Measurements from ENCODE around the gene IFIT2. TPM values are rescaled to one million over a fixed set of nuclear protein-coding genes. Genes with fewer than 3 reads are reported as not detected.

The IFIT2 gene
- total RNA-seq, 6 donors from 2014 or later = 7.8 to 49.0 (median 12.0) TPM

DNA sequence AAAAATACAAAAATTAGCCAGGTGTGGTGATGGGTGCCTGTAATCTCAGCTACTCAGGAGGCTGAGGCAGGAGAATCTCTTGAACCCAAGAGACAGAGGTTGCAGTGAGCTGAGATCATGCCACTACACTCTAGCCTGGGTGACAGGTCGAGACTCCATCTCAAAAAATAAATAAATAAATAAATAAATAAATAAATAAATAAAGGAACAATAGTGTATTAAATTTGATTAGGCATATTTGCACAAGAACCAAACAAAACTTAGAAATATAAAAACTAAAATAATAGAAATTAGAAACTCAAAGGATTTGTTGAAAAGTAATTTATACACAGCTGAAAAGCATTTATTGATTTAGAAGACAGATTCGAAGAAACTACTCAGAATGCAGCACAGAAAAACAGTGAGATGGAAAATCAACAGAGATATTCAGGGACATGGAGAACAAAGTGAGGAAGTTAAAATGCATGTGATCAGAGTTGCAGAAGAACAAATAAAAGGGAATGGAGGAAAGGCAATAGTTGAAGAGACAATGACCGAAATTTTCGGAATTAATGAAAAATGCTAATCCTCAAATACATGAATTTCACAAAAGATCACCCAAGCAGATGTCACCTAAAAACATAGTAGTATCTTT, 43.6 kb downstream of the IFIT2 start:
- Histone ChIP-seq H3K4me3 (no peak overlapping the region), H3K27ac (peak overlapping the region in 3 of 4 donors; percentile 11 to 72 (median 68)), H3K36me3 (no peaks in the 10 kb centered on the region), H3K27me3 (no peaks in the 10 kb centered on the region), H3K9me3 (no peaks in the 10 kb centered on the region), H3K4me1 (peaks cover 26 to 46% (median 31%) of the 10 kb centered on the region in 4 donors)
- 82 to 85% methylated on average over 4 of the region's 4 CpGs for WGBS, 2 donors
- ATAC-seq (ENCODE audit: low FRiP score in 2 of 2) (no peak), DNase-seq (no peak)
- TF ChIP-seq, protein P1, sequence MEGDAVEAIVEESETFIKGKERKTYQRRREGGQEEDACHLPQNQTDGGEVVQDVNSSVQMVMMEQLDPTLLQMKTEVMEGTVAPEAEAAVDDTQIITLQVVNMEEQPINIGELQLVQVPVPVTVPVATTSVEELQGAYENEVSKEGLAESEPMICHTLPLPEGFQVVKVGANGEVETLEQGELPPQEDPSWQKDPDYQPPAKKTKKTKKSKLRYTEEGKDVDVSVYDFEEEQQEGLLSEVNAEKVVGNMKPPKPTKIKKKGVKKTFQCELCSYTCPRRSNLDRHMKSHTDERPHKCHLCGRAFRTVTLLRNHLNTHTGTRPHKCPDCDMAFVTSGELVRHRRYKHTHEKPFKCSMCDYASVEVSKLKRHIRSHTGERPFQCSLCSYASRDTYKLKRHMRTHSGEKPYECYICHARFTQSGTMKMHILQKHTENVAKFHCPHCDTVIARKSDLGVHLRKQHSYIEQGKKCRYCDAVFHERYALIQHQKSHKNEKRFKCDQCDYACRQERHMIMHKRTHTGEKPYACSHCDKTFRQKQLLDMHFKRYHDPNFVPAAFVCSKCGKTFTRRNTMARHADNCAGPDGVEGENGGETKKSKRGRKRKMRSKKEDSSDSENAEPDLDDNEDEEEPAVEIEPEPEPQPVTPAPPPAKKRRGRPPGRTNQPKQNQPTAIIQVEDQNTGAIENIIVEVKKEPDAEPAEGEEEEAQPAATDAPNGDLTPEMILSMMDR (IDR thresholded peaks at IDR 0.05) = no peak
- TF ChIP-seq POLR2A (IDR thresholded peaks at IDR 0.05) (no peak), POLR2AphosphoS5 (IDR thresholded peaks at IDR 0.05) (no peak), EP300 (IDR thresholded peaks at IDR 0.05) (no peak)

DNA sequence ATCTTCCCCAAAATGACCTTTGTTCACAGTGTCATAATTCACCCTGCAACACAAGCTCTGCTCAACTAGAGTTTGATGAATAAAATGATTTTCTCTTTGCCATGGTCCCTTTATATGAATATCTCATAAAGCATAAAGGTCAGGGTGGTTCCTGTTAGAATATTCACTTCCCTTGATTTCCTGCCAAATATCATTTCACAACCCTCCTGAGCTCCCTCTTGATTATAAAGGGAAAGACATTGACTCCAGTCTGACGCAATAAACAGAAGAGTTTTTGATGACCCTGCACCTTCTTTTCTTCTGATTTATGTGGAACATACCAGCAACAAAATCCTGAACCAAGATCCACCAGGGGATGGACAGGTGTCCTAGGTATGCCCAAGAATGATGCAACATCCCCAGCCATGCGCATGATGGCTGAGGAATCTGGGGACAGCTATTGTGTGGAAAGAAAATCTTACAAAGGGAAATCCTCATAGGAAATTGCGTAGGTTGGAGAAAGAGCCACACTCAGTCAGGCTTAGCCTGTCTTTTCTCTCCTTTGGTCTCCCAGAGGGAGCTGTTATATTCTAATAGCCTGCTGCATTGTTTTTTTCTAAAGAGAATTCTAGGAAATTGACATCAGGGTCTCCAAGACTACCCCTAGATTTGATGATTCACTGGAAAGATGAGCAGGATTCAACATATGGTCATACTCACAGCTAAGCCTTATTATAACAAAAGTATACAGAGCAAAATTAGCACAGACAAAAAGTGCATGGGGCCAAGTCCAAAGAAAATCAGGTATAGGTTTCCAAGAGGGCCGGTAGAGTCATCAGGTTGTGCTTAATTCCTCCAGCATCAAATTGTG, 44.8 kb downstream of the IFIT2 start:
- H3K27ac ChIP-seq = peak overlapping the region; percentile 17 to 72 (median 66)
- H3K4me1 ChIP-seq = peaks cover 38 to 58% (median 42%) of the 10 kb centered on the region in 4 donors

DNA sequence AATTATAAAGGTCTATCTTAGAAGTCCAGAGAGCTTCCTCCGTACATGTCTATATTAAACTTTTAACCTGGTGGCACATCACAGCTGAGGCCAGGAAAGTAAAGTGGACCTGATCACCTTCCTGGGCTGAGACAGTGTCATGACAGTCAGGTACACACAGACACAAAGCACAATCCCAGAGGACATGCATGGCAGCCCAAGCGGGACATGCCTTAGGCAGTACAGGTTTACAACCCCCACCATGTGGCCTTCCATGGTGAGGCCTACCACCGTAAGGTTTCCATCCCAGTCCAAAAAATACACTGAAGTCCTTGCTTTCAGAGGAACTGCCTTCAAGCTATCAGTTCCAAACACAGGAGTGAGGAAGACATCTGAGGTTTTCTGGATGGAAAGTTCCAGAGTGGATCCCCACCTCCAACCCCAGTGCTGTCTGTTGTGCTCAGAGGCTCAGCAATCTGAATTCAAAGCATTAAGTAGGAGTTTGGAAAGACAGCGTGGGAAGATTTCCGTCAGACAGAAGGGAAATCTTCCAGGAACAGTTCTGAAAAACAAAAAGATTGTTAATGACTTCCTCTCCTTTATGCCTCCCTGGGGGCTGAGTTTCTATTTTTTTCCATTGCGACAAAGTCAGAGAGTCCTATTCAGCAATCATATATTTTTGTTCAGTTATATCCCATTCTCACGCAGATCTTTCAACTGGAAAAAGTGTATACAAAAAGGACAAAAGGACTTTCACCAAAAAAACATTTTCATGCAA, 46.0 kb downstream of the IFIT2 start:
- WGBS, 2 donors = 56 to 67% methylated on average over 5 to 7 of the region's 7 CpGs
- DNase-seq (no peak), ATAC-seq (ENCODE audit: low FRiP score in 2 of 2) (no peak)
- no peak overlapping the region for H3K4me3 ChIP-seq
- peaks cover 38 to 59% (median 50%) of the 10 kb centered on the region in 4 donors for H3K4me1 ChIP-seq
- TF ChIP-seq POLR2AphosphoS5 (IDR thresholded peaks at IDR 0.05) (no peak), EP300 (IDR thresholded peaks at IDR 0.05) (no peak), POLR2A (IDR thresholded peaks at IDR 0.05) (no peak)
- TF ChIP-seq, protein P1 (IDR thresholded peaks at IDR 0.05) = no peak
- no peaks in the 10 kb centered on the region for H3K9me3 ChIP-seq
- no peaks in the 10 kb centered on the region for H3K36me3 ChIP-seq
- no peaks in the 10 kb centered on the region for H3K27me3 ChIP-seq
- H3K27ac ChIP-seq = peak overlapping the region; percentile 35 to 72 (median 66)

More for the DNA sequence above, 44.8 kb downstream of the IFIT2 start:
- Histone ChIP-seq H3K9me3 (no peaks in the 10 kb centered on the region), H3K27me3 (no peaks in the 10 kb centered on the region), H3K36me3 (no peaks in the 10 kb centered on the region), H3K4me3 (no peak overlapping the region)
- DNase-seq = no peak
- peak in 1 of 2 donors; percentile 64 for ATAC-seq (ENCODE audit: low FRiP score in 2 of 2)
- TF ChIP-seq EP300 (IDR thresholded peaks at IDR 0.05) (peak in 3 of 4 donors; percentile 34 to 83 (median 53)), POLR2AphosphoS5 (IDR thresholded peaks at IDR 0.05) (peak; percentile 46 to 67), POLR2A (IDR thresholded peaks at IDR 0.05) (no peak)
- TF ChIP-seq, protein P1 (IDR thresholded peaks at IDR 0.05) = no peak
- WGBS, 2 donors = 52 to 59% methylated on average over 4 of the region's 4 CpGs

DNA sequence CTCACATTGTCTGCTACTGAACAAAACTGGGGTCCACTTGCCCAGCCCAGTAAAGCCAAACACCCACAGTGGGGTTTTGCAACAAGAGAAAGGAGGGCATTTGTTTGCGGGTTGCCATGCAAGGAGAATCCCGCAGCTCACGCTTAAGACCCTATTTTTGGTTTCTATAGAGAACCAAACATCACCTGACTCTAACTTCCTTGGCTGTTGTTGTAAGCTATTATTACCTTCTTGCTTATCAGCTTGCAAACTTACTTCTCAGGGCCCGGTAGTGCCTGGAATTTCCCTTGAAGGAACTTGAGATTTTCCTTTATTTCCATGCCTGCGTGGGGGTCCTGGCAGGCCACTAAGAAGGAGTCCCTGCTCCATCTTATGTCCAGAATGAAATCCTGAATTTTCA, 46.6 kb downstream of the IFIT2 start:
- peaks cover 38 to 59% (median 51%) of the 10 kb centered on the region in 4 donors for H3K4me1 ChIP-seq
- no peaks in the 10 kb centered on the region for H3K9me3 ChIP-seq
- no peaks in the 10 kb centered on the region for H3K36me3 ChIP-seq
- 49 to 60% methylated on average over 5 of the region's 5 CpGs for WGBS, 2 donors
- DNase-seq (no peak), ATAC-seq (ENCODE audit: low FRiP score in 2 of 2) (no peak)
- TF ChIP-seq POLR2A (IDR thresholded peaks at IDR 0.05) (no peak), EP300 (IDR thresholded peaks at IDR 0.05) (no peak), POLR2AphosphoS5 (IDR thresholded peaks at IDR 0.05) (no peak)
- TF ChIP-seq, protein P1 (IDR thresholded peaks at IDR 0.05) = no peak
- no peaks in the 10 kb centered on the region for H3K27me3 ChIP-seq
- H3K27ac ChIP-seq = peak overlapping the region in 2 of 4 donors; percentile 68 to 72
- H3K4me3 ChIP-seq = no peak overlapping the region
